Suppressor macrophage (primary cell): ENCODE measurements around the gene EEF1AKMT4.

ENCODE experiments used
- DNase-seq, 4 experiments: peaks; one replicate each; pipeline ENCODE4 v3.0.0-alpha.2; 2020 to 2022
- total RNA-seq, 17 experiments: gene quantifications; one replicate each; lab custom pipeline; 2026; ENCODE audit warnings: mixed read lengths in 6 of 17, inconsistent platforms in 3 of 17; lab: John Stamatoyannopoulos, UW

EEF1AKMT4 gene
- 0.58 to 3.7 (median 1.7) reads per million in 17 experiments for total RNA-seq

- peak; percentile 98 to 99 (median 98) for DNase-seq
Measured at GRCh38 chr3:184249412-184250166, at the start of gene EEF1AKMT4. Gene EEF1AKMT4 (plus strand): TSS chr3:184249672. CDS start chr3:184249695, 23 bp downstream.

- DNase-seq = no peak
Measured at GRCh38 chr3:184200825-184201224, 48.6 kb upstream of the EEF1AKMT4 start.

- no peak for DNase-seq
Measured at GRCh38 chr3:184203526-184203925, 45.9 kb upstream of the EEF1AKMT4 start.

- DNase-seq = no peak
Measured at GRCh38 chr3:184209146-184209923, 40.1 kb upstream of the EEF1AKMT4 start.

GRCh38 chr3:184211297-184211696 lies 38.2 kb upstream of the EEF1AKMT4 start:
- no peak for DNase-seq

GRCh38 chr3:184211718-184212117 lies 37.8 kb upstream of the EEF1AKMT4 start:
- no peak for DNase-seq

- DNase-seq = no peak
Measured at GRCh38 chr3:184218814-184219213, 30.7 kb upstream of the EEF1AKMT4 start.

- no peak for DNase-seq
Measured at GRCh38 chr3:184222521-184222920, 27.0 kb upstream of the EEF1AKMT4 start.

- no peak for DNase-seq
Measured at GRCh38 chr3:184223946-184224345, 25.5 kb upstream of the EEF1AKMT4 start.

- peak; percentile 51 to 67 (median 56) for DNase-seq
Measured at GRCh38 chr3:184227481-184227935, 22.0 kb upstream of the EEF1AKMT4 start.

GRCh38 chr3:184228376-184229137 lies 20.9 kb upstream of the EEF1AKMT4 start:
- no peak for DNase-seq

GRCh38 chr3:184229394-184230080 lies 19.9 kb upstream of the EEF1AKMT4 start, which contains the start of gene VWA5B2:
Gene VWA5B2 (plus strand): TSS chr3:184229585. CDS start chr3:184230529, 944 bp downstream.
- DNase-seq = peak; percentile 38 to 70 (median 50)

- DNase-seq = peak in 1 of 4 experiments; percentile 13
Measured at GRCh38 chr3:184230081-184230602, 19.3 kb upstream of the EEF1AKMT4 start.

- peak in 1 of 4 experiments; percentile 22 for DNase-seq
Measured at GRCh38 chr3:184230603-184231528, 18.6 kb upstream of the EEF1AKMT4 start.

GRCh38 chr3:184231671-184232070 lies 17.8 kb upstream of the EEF1AKMT4 start:
- no peak for DNase-seq

- no peak for DNase-seq
Measured at GRCh38 chr3:184233127-184233843, 16.2 kb upstream of the EEF1AKMT4 start.

- peak in 2 of 4 experiments; percentile 30 to 47 for DNase-seq
Measured at GRCh38 chr3:184234224-184234623, 15.2 kb upstream of the EEF1AKMT4 start.

GRCh38 chr3:184234671-184235380 lies 14.6 kb upstream of the EEF1AKMT4 start:
- no peak for DNase-seq

- no peak for DNase-seq
Measured at GRCh38 chr3:184235381-184236032, 14.0 kb upstream of the EEF1AKMT4 start.
